ENCODE data around the gene CCDC158.
"Not testable (repeated sequence)": the region's sequence is repeated elsewhere in the genome, so short reads cannot be mapped to it uniquely, and the experiment has no call there.

CCDC158 gene

DNA sequence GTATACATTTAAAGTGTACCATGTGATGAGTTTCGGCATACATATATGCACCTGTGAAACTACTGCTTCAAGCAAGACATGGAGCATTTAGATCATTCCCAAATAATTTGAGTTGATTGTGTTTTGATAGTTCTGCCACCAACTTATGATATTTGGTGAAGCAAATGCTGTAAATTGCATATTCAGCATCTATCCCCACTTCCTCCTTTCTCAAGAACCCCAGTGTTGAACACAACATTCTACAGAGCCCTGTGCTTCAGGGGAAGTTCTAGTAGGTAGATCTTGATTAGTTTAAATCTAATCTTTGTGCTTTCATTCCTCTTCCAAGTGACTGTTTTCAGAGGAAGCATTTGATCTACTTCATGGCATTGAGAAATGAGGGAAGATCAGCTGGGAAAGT, 8.7 kb upstream of the CCDC158 start:
- DNase-seq, result no peak

- DNase-seq, result no peak
These were observed 5.3 kb upstream of the CCDC158 start for GRCh38 chr4:76426272-76426671.

DNA sequence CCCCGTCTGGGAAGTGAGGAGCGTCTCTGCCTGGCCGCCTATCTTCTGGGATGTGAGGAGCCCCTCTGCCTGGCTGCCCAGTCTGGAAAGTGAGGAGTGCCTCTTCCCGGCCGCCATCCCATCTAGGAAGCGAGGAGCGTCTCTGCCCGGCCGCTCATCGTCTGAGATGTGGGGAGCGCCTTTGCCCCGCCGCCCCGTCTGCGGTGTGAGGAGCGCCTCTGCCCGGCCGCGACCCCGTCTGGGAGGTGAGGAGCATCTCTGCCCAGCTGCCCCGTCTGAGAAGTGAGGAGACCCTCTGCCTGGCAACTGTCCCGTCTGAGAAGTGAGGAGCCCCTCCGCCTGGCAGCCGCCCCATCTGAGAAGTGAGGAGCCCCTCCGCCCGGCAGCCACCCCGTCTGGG, 2.2 kb upstream of the CCDC158 start:
- not testable (repeated sequence) for DNase-seq

GRCh38 chr4:76420188-76420761, 666 bp downstream of the CCDC158 start:
- no peak for DNase-seq

DNA sequence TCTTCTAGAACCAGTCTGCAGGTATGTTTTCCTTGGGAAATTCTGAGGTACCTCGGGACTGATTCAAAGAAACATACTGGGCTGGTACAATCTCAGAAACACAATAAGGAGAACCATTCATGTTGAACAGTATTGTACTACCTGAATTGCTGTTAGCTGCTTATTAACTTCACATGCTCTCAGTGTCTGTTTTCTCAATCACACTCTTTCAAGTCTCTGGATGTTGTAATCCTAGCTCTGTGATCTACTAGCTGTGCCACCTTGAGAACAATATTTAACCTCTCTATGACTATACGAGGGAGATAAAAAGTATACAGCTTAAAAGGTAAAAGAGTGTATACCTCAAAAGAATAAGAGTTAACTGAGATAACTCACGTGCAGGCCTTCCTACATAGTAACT, 10.3 kb downstream of the CCDC158 start:
- no peak for DNase-seq

DNA sequence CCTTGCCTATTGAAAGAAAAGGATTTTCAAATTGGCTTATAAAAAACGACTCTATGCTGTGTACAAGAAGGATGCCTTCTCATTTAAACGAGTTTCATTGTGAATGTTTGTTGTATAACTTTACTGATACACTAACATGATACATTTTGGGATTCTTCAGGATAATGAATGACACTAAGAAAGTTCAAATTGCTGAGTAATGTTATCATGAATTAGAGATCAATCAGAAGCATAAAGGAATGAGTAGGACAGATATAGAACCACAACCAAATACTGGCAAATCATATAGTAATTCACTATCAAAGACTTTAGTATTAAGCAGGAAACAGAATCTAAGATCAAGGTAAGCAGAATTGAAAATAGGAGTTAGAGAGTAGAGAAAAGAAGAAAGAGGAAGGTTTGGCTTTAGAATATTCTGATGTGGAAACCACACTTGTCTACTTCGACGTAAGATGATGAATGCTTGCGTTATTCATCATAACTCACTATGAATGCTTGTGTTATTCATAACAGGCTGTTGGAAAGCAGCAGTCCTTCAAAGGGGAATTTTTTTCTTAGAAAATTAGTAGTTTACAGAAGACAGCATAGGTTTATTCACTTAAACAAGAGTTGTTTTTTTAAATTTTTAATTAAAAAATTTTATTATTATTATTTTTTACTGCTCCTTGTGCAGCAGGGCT, 13.4 kb downstream of the CCDC158 start:
- no peak for DNase-seq

DNA sequence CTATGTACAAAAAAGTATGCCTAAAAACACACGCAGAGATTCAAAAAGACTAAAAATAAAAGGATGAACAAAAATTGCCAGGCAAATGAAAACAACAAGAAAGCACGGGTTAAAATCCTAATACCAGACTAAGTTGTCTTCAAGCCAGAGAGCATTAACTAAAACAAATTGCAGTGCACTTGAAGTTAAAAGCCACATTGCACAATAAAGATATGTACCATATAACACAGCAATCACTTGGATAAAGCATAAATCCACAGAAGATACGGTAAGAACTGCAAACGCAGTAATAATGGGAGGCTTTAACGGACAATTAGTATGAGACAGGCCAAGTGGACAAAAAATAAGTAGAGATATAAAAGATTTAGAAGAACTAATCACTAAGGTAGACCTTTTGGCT, 14.9 kb downstream of the CCDC158 start:
- no peak for DNase-seq

DNA sequence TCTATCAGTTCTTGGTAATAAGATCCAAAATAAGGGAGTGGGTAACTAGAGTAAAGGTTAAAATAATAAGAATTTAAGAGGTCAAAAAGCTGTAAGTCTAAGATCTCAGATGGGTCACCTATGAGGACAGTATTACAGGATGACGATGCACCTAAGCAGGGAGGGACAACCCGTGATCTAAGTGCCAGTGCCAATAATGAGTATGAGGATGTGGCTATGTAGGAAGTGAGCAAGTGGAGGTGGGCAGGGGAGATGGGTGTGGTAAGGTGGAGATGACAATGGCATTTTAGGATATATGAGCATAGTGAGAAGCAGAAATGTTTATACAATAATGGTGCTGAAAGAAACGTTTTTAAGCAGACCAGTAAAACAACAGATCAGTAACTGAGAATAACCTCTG, 19.3 kb downstream of the CCDC158 start:
- DNase-seq, result no peak

- DNase-seq, result no peak
These were observed 32.6 kb downstream of the CCDC158 start for GRCh38 chr4:76388160-76388908.

- DNase-seq, result no peak
These were observed 34.2 kb downstream of the CCDC158 start for GRCh38 chr4:76386566-76387305.

GRCh38 chr4:76385974-76386373, 35.0 kb downstream of the CCDC158 start:
- no peak for DNase-seq

DNA sequence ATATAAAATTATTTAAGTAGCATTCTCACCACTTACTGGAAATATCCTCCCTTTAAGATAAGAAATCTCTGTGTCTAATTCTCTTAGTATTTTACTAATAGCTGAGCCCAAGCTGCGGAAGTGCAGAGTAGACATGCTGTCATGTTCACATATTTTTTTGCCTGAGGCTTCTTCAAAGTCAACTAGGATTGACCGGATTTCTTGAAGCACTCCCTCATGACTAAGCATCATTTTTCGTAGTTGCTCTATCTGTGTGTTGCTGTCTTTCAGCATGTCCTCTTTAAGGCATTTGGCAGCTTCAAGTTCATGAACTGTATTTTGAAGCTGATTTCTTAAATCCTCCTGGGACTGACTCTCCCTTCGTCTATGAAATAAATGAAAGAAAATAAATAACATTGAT, 36.9 kb downstream of the CCDC158 start:
- DNase-seq, result no peak

DNA sequence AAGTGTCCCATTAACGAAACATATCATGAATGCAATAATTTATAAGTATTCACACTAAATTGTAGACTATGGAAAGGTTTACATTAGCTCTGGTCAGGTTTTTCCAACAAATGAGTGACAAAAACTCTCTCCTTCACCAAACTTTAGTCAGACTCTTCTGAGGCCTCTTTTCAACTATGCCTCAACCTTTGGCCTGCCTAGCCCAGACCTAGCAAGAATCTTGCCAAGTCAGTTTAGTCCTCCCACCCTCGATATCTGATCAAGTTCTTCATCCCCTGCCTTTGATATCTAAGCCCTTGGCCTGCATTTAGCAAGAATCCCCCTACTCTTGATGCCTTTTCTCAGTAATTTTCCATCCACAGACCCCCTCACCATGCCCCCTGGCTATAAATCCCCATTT, 37.9 kb downstream of the CCDC158 start:
- no peak for DNase-seq

DNA sequence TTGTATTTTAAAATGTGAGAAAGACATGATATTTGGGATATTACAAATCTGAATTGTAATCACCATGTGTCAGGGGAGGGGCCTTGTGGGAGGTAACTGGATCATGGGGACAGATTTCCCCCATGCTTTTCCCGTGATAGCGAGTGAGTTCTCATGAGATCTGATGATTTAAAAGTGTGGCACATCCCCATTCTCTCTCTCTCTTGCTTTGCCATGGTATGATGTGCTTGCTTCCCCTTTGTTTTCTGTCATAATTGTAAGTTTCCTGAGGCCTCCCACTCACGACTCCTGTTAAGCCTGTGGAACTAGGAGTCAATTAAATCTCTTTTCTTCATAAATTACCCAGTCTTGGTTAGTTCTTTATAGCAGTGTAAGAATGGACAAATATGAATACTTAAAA, 39.0 kb downstream of the CCDC158 start:
- DNase-seq, result no peak

DNA sequence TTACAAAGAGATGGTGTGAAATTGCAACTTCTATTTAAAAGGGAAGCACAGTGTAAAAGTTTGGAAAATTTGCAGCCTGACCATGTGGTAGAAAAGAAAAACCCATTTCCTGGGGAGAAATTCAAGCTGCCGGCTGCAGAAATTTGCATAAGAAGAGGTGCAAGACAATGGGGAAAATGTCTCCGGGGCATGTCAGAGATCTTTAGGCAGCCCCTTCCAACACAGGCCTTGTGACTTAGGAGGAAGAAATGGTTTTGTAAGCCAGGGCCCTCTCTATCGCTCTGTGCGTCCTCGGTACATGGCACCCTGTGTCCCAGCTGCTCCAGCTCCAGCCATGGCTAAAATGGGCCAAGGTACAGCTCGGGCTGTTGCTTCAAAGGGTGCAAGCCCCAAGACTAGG, 40.4 kb downstream of the CCDC158 start:
- no peak for DNase-seq

DNA sequence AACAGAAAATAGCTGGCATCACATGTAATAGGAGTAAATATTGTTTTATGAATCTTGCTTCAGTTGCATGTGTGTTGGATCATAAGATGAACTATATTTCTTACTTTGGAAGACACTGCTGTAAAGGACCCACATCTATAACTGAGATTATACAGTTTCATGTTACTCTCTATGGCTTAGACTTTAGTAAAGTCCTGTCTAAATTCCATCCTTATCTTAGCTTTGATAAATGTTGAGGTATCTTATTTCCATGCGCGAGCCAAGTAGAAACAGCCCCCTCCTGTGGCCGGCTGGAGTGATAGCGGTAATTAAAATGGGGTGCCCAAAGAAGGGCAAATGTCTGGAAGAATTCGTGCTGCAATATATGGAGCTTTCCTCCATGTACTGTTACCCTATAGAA, 43.0 kb downstream of the CCDC158 start:
- DNase-seq, result no peak

DNA sequence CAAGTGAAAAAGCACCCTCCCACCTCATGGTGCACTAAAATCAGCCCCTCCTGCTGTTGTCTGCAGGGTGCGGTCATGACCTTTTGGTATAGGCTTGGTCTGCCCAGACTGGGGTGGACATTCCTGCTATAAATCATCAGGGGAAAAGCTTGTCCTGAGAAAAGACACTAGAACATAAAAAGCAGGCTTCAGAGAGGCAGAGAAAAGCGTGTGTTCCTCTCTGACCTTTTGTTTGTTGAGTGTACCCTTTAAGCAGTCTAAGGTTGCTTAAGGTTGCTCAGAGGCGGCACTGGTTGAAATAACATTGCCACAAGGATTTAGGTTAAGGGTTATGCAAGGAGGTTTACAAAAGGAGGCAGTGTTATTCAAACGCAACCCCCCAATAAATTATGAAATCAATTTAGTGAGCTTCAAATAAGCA, 43.5 kb downstream of the CCDC158 start:
- DNase-seq, result no peak

- DNase-seq, result no peak
These were observed 44.4 kb downstream of the CCDC158 start for GRCh38 chr4:76376534-76376933.

DNA sequence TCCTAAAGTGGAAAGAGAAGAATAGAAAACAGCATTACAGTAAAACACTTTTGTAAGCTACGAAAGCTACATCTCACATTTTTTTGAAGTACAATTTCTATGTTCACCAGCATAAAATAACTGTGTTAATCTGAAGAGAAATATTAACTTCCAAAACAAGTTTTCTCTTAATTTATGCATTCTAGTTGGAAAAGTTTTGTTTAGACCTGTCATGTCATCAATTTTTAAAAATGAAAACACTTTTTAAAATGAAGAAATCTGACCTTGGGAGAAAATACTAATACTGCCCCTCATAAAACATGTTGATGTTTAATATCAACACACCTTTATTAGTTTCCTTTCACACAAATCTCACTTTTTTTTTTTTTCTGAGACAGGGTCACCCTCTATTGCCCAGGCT, 45.2 kb downstream of the CCDC158 start:
- DNase-seq, result no peak

DNA sequence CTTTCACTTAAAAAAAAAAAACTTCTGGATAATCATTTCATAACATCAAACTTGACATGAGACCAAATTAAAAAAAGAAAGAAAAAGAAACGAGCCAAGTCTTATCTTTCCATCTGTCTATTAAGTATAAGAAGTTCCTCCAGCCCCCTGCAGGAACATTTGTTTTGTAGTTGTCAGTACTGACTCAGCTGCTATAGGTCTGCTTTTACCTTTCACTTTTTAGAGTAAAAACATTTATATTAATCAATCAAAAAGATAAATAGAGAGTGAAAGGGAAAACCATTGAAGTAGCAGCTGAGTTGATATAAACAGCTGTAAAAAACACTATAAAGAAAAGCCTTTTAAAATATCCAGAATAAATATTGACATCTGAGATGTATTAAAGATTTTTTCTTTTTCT, 46.1 kb downstream of the CCDC158 start:
- DNase-seq, result no peak

- DNase-seq, result no peak
These were observed 46.9 kb downstream of the CCDC158 start for GRCh38 chr4:76373919-76374552.

- no peak for DNase-seq
These were observed 54.2 kb downstream of the CCDC158 start for GRCh38 chr4:76366737-76367136.

- DNase-seq, result no peak
These were observed 55.3 kb downstream of the CCDC158 start for GRCh38 chr4:76365636-76366035.
